ENCODE measurements around the gene RPS6KB1.

DNA sequence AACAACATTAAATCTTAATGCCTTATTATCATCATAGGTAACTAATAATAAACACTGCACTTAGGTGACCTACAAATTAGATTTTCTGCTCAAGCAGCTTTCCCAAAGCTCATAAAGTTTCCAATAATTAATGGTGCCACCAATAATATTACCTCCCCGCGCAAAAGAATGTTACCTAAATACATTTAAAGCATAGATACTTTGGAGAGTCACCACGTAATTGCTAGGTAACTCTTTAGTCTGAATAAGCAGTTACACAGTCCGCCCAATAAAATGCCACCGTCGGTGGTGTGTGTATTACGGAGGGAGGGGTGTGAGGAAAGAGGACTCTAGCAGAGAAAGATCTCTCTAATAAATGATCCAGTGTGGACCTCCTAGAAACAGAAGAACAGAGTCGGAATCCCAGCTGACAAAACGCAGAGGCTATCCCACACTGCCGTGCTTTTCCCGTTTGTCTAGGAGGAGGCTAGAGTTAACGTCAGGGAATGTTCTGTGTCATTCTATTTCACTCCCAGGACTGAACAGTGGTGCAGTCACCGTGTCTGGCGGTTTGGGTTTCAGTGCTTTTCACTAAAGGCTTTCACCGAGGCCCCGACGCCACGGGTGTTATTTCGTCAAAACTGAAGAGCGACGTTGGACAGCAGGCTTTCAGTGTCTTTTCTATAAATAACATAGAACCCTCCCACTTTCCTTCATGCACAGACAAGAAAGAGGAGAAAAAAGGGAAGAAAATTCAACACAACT, 71.0 kb downstream of the RPS6KB1 start:
- TF ChIP-seq CTCF (IDR thresholded peaks at IDR 0.05; ENCODE audit: insufficient read depth, low read length, poor library complexity, severe bottlenecking) (no peak), EZH2phosphoT487 (conservative IDR thresholded peaks at IDR 0.05; ENCODE audit: low read length) (no peak)
